Bronchial epithelial cell (primary cell): ENCODE results near the gene FNBP1. TPM values are rescaled to one million over a fixed set of nuclear protein-coding genes. Genes with fewer than 3 reads are reported as not detected.

Experiments used
- DNase-seq: peaks from one replicate; pipeline ENCODE4 v3.0.0-alpha.2; 2010; ENCODE audit warnings: low read depth
- FAIRE-seq: peaks from 2 replicates; lab custom pipeline; 2011; peaks lifted over from hg19 to GRCh38; lab: Jason Lieb, UNC
- H3K27me3 ChIP-seq: 2 replicates; pipeline ENCODE4 v1.5.1; 2011; ENCODE audit warnings: low read length; ENCODE audit not compliant: control insufficient read depth, insufficient read depth
- H3K36me3 ChIP-seq: 2 replicates; pipeline ENCODE4 v1.5.1; 2011; ENCODE audit warnings: low read length; ENCODE audit not compliant: control insufficient read depth, insufficient read depth
- H3K4me3 ChIP-seq: 2 replicates; pipeline ENCODE4 v1.5.1; 2011; ENCODE audit warnings: mild to moderate bottlenecking, low read depth, low read length, control low read depth
- CTCF ChIP-seq: IDR thresholded peaks from 2 replicates; pipeline ENCODE4 v1.5.1; 2011; ENCODE audit warnings: mild to moderate bottlenecking, moderate library complexity, low read length, control low read depth, inconsistent platforms; ENCODE audit not compliant: insufficient read depth, severe bottlenecking
- total RNA-seq: library from RNA; depleted of rRNA; stranded (reverse); fragments of >200 nt; gene quantifications from 2 replicates; pipeline ENCODE4 v1.2.1, GENCODE V29; 2014

FNBP1 gene
- total RNA-seq, 1 donor from 2014 or later, result 13.4 TPM

- FAIRE-seq, result no peak
These were observed 128.9 kb downstream of the FNBP1 start for GRCh38 chr9:129914051-129914450.

GRCh38 chr9:129910628-129911567, 132.1 kb downstream of the FNBP1 start:
- Histone ChIP-seq H3K4me3 (no peak overlapping the region), H3K27me3 (no peaks in the 10 kb centered on the region), H3K36me3 (no peaks in the 10 kb centered on the region)
- FAIRE-seq (peak; percentile 88), DNase-seq (peak; percentile 100)
- no peak for TF ChIP-seq CTCF

More at GRCh38 chr9:129914051-129914450, 128.9 kb downstream of the FNBP1 start:
- Histone ChIP-seq H3K36me3 (no peaks in the 10 kb centered on the region), H3K4me3 (no peak overlapping the region), H3K27me3 (no peaks in the 10 kb centered on the region)
- DNase-seq, result no peak
- TF ChIP-seq CTCF, result no peak

- Histone ChIP-seq H3K36me3 (no peaks in the 10 kb centered on the region), H3K27me3 (no peaks in the 10 kb centered on the region), H3K4me3 (no peak overlapping the region)
- TF ChIP-seq CTCF, result no peak
- FAIRE-seq (no peak), DNase-seq (no peak)
These were observed 133.1 kb downstream of the FNBP1 start for GRCh38 chr9:129909851-129910250.

GRCh38 chr9:129908906-129909305, 134.1 kb downstream of the FNBP1 start:
- TF ChIP-seq CTCF, result no peak
- FAIRE-seq (no peak), DNase-seq (no peak)
- Histone ChIP-seq H3K27me3 (no peaks in the 10 kb centered on the region), H3K4me3 (no peak overlapping the region), H3K36me3 (no peaks in the 10 kb centered on the region)

- peak; percentile 56 for DNase-seq
- no peak overlapping the region for H3K4me3 ChIP-seq
- FAIRE-seq, result no peak
- H3K36me3 ChIP-seq, result peaks cover 2% of the 10 kb centered on the region
- no peak for TF ChIP-seq CTCF
- H3K27me3 ChIP-seq, result no peaks in the 10 kb centered on the region
These were observed 135.8 kb downstream of the FNBP1 start for GRCh38 chr9:129907201-129907600.
